Lower leg skin (tissue), 4 donors: ENCODE results near the gene GSE1. TPM values are rescaled to one million over a fixed set of nuclear protein-coding genes. Genes with fewer than 3 reads are reported as not detected.
A peak's percentile ranks its signal among the peaks of the same experiment; 100 is the strongest.

ENCODE experiments used
- DNase-seq, 2 donors: peaks; one replicate each; pipeline ENCODE4 v3.0.0-alpha.2; 2019; ENCODE audit warnings: low spot score in 2 of 2
- H3K4me3 ChIP-seq: fragments of 200-600 bp; sonication (generic); 2 replicates; pipeline ENCODE4 v1.5.1; 2017; ENCODE audit warnings: mild to moderate bottlenecking, low read depth; ENCODE audit not compliant: poor library complexity, severe bottlenecking
- POLR2A ChIP-seq, 2 donors: fragments of 450-650 bp; IDR thresholded peaks; one replicate each; pipeline ENCODE4 v1.6.1; 2016 to 2017; ENCODE audit warnings: antibody characterized with exemption in 2 of 2, mild to moderate bottlenecking in 1 of 2, moderate library complexity in 1 of 2
- WGBS, 2 donors: methylation state at CpG; one replicate each; pipeline ENCODE4 v1.1.5; 2018; 5-methylcytosine and 5-hydroxymethylcytosine counted together
- intact Hi-C: fragments of 100-400 bp; cut with DNase I; formaldehyde crosslinking; loops from one replicate; pipeline ENCODE4 v1.15.0; 2023; ENCODE audit warnings: low total_unique reads
- total RNA-seq, 4 donors: library from RNA; depleted of rRNA; stranded (reverse); fragments of >200 nt; gene quantifications; one replicate each; pipeline ENCODE4 v1.1.0, GENCODE V29; 2016
- TF ChIP-seq, protein P1 (sequence below), 3 donors: fragments of 450-650 bp; IDR thresholded peaks; one replicate each; pipeline ENCODE4 v1.5.1; 2016; ENCODE audit warnings: antibody characterized with exemption in 3 of 3, mild to moderate bottlenecking in 3 of 3, moderate library complexity in 2 of 3

The GSE1 gene
- total RNA-seq, 4 donors from 2014 or later = 62.9 to 113 (median 69.9) TPM

- WGBS, 2 donors = 68 to 74% methylated on average over 13 of the region's 13 CpGs
- H3K4me3 ChIP-seq = no peak overlapping the region
- intact Hi-C loops = no loop called here
- DNase-seq = no peak
- no peak for TF ChIP-seq POLR2A (IDR thresholded peaks at IDR 0.05)
- TF ChIP-seq, protein P1, sequence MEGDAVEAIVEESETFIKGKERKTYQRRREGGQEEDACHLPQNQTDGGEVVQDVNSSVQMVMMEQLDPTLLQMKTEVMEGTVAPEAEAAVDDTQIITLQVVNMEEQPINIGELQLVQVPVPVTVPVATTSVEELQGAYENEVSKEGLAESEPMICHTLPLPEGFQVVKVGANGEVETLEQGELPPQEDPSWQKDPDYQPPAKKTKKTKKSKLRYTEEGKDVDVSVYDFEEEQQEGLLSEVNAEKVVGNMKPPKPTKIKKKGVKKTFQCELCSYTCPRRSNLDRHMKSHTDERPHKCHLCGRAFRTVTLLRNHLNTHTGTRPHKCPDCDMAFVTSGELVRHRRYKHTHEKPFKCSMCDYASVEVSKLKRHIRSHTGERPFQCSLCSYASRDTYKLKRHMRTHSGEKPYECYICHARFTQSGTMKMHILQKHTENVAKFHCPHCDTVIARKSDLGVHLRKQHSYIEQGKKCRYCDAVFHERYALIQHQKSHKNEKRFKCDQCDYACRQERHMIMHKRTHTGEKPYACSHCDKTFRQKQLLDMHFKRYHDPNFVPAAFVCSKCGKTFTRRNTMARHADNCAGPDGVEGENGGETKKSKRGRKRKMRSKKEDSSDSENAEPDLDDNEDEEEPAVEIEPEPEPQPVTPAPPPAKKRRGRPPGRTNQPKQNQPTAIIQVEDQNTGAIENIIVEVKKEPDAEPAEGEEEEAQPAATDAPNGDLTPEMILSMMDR (IDR thresholded peaks at IDR 0.05) = no peak
Measured at GRCh38 chr16:85570213-85570734, 42.8 kb upstream of the GSE1 start.

- DNase-seq = peak in 1 of 2 donors; percentile 68
- 78 to 81% methylated on average over 23 to 24 of the region's 24 CpGs for WGBS, 2 donors
- intact Hi-C loops = no loop called here
- TF ChIP-seq POLR2A (IDR thresholded peaks at IDR 0.05) = no peak
- TF ChIP-seq, protein P1 (IDR thresholded peaks at IDR 0.05) = no peak
- H3K4me3 ChIP-seq = no peak overlapping the region
Measured at GRCh38 chr16:85570735-85571562, 42.2 kb upstream of the GSE1 start.

DNA sequence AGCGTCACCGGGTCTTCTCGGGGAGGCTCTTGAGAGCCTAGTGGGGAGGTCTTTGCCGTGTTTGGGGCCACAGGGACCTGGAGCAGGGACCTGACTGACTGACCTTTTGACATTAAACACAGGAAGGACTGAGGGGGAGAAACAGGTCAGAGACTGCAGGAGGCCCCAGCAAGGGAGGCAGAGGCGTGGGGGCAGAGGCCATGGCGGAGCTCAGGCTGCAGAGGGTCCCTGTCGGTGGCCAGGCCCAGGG lies 41.6 kb upstream of the GSE1 start:
- H3K4me3 ChIP-seq = no peak overlapping the region
- intact Hi-C loops = no loop called here
- DNase-seq = no peak
- TF ChIP-seq, protein P1 (IDR thresholded peaks at IDR 0.05) = no peak
- no peak for TF ChIP-seq POLR2A (IDR thresholded peaks at IDR 0.05)
- 92 to 93% methylated on average over 7 of the region's 7 CpGs for WGBS, 2 donors

- TF ChIP-seq, protein P1 (IDR thresholded peaks at IDR 0.05) = peak in 1 of 3 donors; percentile 24
- TF ChIP-seq POLR2A (IDR thresholded peaks at IDR 0.05) = no peak
- intact Hi-C loops = no loop called here
- H3K4me3 ChIP-seq = no peak overlapping the region
- no peak for DNase-seq
- 76 to 81% methylated on average over 10 of the region's 10 CpGs for WGBS, 2 donors
Measured at GRCh38 chr16:85571813-85572619, 41.1 kb upstream of the GSE1 start.

- no peak for DNase-seq
Measured at GRCh38 chr16:85573045-85573695, 40.0 kb upstream of the GSE1 start.

More at GRCh38 chr16:85573045-85573695, 40.0 kb upstream of the GSE1 start:
- 84 to 88% methylated on average over 15 of the region's 15 CpGs for WGBS, 2 donors
- no peak for TF ChIP-seq POLR2A (IDR thresholded peaks at IDR 0.05)
- no peak overlapping the region for H3K4me3 ChIP-seq
- intact Hi-C loops = no loop called here
